Glutamatergic neuron (in vitro differentiated cells): ENCODE data around the gene B3GALT6. TPM values are rescaled to one million over a fixed set of nuclear protein-coding genes. Genes with fewer than 3 reads are reported as not detected.
A peak's percentile ranks its signal among the peaks of the same experiment; 100 is the strongest.

Experiments used
- DNase-seq: peaks from one replicate; pipeline ENCODE4 v3.0.0; 2022
- H3K27ac Mint-ChIP-seq: one replicate; pipeline ENCODE4 v1.8.0; 2020; ENCODE audit warnings: mild to moderate bottlenecking, mixed read lengths, inconsistent platforms; ENCODE audit not compliant: unreplicated experiment
- H3K27me3 Mint-ChIP-seq: one replicate; pipeline ENCODE4 v1.8.0; 2020; ENCODE audit warnings: mild to moderate bottlenecking, moderate library complexity, mixed read lengths, inconsistent platforms; ENCODE audit not compliant: unreplicated experiment
- H3K36me3 Mint-ChIP-seq: one replicate; pipeline ENCODE4 v1.8.0; 2020; ENCODE audit warnings: mild to moderate bottlenecking, mixed read lengths, inconsistent platforms; ENCODE audit not compliant: unreplicated experiment
- H3K4me1 Mint-ChIP-seq: one replicate; pipeline ENCODE4 v1.8.0; 2020; ENCODE audit warnings: mild to moderate bottlenecking, low read depth, mixed read lengths, inconsistent platforms; ENCODE audit not compliant: unreplicated experiment
- H3K4me3 Mint-ChIP-seq: one replicate; pipeline ENCODE4 v1.8.0; 2020; ENCODE audit warnings: mild to moderate bottlenecking, mixed read lengths, inconsistent platforms; ENCODE audit not compliant: unreplicated experiment
- H3K9me3 Mint-ChIP-seq: one replicate; pipeline ENCODE4 v1.8.0; 2020; ENCODE audit warnings: mild to moderate bottlenecking, moderate library complexity, mixed read lengths, inconsistent platforms; ENCODE audit not compliant: unreplicated experiment
- total RNA-seq: library from RNA; stranded (reverse); fragmentation: NEBNext Ultra II Directional; extraction: Animal tissue kit (Norgen Biotek cat#: 25700); gene quantifications from one replicate; pipeline ENCODE4 v1.2.1, GENCODE V29; 2021; ENCODE audit not compliant: unreplicated experiment
- TF ChIP-seq, protein P1 (sequence below): fragments of 200-600 bp; sonication (generic); IDR thresholded peaks from one replicate; pipeline ENCODE4 v1.5.0; 2021; ENCODE audit not compliant: partially characterized antibody, unreplicated experiment

Gene B3GALT6
- total RNA-seq, 1 donor from 2014 or later, result 30.0 TPM

DNA sequence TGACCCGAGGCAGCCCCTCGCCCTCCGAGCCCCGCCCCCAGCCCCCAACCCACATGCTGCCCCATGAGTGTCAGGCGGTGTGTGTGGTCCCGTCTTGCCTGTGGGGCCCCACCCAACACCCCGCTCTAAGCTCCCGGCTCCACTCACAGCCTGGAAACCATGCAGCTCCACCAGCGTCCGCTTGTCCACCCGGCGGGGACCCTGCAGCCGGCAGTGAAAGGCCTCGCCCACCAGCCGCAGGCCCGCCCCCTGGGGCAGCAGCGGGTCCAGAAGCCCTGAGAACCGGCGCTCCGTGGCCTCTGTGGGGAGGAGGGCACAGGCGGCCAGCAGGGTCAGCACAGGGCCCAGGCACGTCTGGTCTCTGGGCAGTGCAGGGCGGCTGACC lies 11.8 kb downstream of the B3GALT6 start:
- peak; percentile 56 for DNase-seq
- Mint-ChIP-seq H3K36me3 (no peaks in the 10 kb centered on the region), H3K9me3 (no peaks in the 10 kb centered on the region), H3K27me3 (no peaks in the 10 kb centered on the region), H3K4me1 (no peaks in the 10 kb centered on the region), H3K4me3 (no peak overlapping the region), H3K27ac (no peak overlapping the region)
- TF ChIP-seq, protein P1, sequence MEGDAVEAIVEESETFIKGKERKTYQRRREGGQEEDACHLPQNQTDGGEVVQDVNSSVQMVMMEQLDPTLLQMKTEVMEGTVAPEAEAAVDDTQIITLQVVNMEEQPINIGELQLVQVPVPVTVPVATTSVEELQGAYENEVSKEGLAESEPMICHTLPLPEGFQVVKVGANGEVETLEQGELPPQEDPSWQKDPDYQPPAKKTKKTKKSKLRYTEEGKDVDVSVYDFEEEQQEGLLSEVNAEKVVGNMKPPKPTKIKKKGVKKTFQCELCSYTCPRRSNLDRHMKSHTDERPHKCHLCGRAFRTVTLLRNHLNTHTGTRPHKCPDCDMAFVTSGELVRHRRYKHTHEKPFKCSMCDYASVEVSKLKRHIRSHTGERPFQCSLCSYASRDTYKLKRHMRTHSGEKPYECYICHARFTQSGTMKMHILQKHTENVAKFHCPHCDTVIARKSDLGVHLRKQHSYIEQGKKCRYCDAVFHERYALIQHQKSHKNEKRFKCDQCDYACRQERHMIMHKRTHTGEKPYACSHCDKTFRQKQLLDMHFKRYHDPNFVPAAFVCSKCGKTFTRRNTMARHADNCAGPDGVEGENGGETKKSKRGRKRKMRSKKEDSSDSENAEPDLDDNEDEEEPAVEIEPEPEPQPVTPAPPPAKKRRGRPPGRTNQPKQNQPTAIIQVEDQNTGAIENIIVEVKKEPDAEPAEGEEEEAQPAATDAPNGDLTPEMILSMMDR, result no peak

DNA sequence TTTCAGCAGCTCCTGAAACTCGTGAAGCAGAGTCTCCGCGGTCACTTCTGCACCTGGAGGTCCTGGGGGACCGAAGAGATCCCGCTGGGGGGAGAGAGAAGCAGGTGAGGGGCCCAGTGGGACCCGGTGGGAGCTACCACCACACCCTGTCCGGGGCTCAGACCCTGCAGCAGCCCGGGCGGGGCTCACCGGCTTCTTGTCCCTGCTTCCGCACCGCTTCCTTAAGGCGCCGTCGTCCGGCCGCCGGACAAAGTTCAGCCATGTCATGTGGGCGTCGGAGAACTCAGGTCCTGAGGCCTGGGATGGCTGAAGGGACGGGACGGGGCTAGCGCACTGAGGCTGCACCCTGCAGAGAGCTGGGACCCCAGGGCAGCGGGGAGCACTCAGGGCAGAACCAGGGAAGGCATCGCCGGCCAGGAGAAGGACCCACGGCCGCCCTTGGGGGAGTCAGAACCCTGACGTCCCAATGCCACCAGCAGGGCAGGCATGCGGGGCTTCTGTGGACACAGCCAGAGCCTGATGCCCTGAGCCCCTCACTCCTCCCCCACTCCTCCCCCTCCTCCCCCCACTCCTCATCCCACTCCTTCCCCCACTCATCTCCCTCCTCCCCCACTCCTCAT lies 12.3 kb downstream of the B3GALT6 start:
- no peak overlapping the region for H3K27ac Mint-ChIP-seq
- TF ChIP-seq, protein P1, result no peak

DNA sequence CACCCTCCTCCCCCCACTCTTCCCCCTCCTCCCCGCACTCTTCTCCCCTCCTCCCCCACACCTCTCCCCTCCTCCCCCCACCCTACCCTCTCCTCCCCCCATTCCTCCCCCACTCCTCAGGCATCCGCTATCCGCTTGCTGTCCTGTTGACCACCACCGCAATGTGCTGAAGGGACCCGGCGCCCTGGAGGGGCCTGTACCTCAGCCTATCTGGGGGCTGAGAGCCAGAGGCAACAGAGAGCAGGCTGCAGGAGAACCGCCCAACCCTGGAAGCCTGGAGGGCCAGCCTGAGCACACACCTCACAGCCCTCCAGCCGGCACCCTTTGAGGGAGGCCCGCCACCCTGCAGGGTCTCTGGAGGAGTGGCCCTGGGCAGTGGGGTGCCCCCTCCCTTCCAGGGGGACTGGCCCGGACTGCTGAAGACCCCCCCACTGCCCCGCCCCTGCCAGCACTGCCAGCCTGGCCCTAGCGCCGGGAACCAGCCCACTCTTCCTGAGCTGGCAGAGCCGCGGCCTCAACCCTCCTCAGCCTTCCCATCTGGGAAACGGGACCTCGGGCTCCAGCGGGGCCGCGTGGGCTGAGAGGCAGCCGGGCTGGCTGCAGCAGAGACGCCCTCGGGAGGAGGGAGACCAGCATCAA lies 13.3 kb downstream of the B3GALT6 start:
- Mint-ChIP-seq H3K4me1 (no peaks in the 10 kb centered on the region), H3K36me3 (no peaks in the 10 kb centered on the region), H3K27me3 (no peaks in the 10 kb centered on the region), H3K9me3 (peaks cover 2% of the 10 kb centered on the region), H3K27ac (no peak overlapping the region), H3K4me3 (no peak overlapping the region)
- TF ChIP-seq, protein P1, result no peak
- DNase-seq, result no peak

More for the DNA sequence above, 12.3 kb downstream of the B3GALT6 start:
- H3K27me3 Mint-ChIP-seq, result no peaks in the 10 kb centered on the region
- no peaks in the 10 kb centered on the region for H3K4me1 Mint-ChIP-seq
- DNase-seq, result no peak
- H3K4me3 Mint-ChIP-seq, result no peak overlapping the region
- H3K36me3 Mint-ChIP-seq, result no peaks in the 10 kb centered on the region
- H3K9me3 Mint-ChIP-seq, result no peaks in the 10 kb centered on the region

DNA sequence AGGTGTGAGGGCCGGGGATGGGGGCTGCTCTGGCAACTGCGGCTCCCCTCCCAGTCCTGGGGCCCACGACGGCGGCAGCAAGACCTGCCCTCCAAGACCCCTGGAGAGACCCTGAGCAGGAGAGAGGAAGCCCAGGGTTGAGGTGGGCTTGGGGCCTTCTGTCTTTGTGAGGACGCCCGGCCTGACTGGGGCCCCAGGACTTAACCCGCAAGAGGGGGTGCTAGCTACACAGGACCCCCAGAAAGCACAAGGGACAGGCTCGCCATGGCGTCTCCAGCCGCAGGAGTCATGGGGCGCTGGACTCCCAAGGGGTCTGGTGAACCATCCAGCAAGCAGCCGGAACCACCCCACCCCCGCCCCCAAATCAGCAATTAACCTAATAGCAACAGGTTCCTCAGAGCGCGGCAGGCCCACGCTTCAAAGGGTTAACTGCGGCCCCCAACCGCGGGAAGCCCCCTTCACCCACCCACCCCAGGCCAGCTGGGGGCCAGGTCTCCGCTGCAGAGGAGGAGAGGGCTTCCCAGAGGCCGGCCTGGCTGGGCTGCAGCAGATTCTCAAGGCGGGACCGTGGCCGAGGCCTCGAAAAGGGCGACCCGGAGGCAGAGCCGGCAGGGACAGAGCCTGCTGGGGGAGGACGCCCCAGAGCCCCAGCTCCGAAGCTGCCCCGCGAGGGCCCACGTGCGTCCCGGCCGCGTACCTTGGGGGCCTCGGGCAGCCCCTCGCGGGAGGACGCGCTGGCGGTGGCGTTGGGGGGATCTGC lies 14.0 kb downstream of the B3GALT6 start:
- H3K4me1 Mint-ChIP-seq, result no peaks in the 10 kb centered on the region
- no peaks in the 10 kb centered on the region for H3K27me3 Mint-ChIP-seq
- TF ChIP-seq, protein P1, result no peak
- H3K4me3 Mint-ChIP-seq, result no peak overlapping the region
- DNase-seq, result no peak
- H3K27ac Mint-ChIP-seq, result no peak overlapping the region
- H3K9me3 Mint-ChIP-seq, result peaks cover 2% of the 10 kb centered on the region
- H3K36me3 Mint-ChIP-seq, result no peaks in the 10 kb centered on the region
